CD4-positive, alpha-beta T cell (primary cell): Measurements from ENCODE around the gene GSTT4. TPM values are rescaled to one million over a fixed set of nuclear protein-coding genes. Genes with fewer than 3 reads are reported as not detected.
"Not testable (repeated sequence)": the region's sequence is repeated elsewhere in the genome, so short reads cannot be mapped to it uniquely, and the experiment has no call there.

Source experiments
- ATAC-seq: fragments of 200-7000 bp; cut with Tn5 transposase; one replicate; pipeline ENCODE4 v1.10.0; 2022; ENCODE audit warnings: mild to moderate bottlenecking; ENCODE audit not compliant: poor library complexity
- CTCF ChIA-PET: fragments of 350-600 bp; sonication (Branson Sonifier 250); formaldehyde crosslinking; loops from one replicate; lab custom pipeline; 2021; ENCODE audit warnings: antibody characterized with exemption, inconsistent platforms; lab: Charles Lee
- POLR2A ChIA-PET: fragments of 350-600 bp; sonication (Branson Sonifier 250); formaldehyde crosslinking; loops from one replicate; lab custom pipeline; 2021; ENCODE audit warnings: antibody characterized with exemption, inconsistent platforms; lab: Charles Lee
- DNase-seq, 14 experiments: peaks; one replicate each; pipeline ENCODE4 v3.0.0-alpha.2; 2013 to 2020; ENCODE audit warnings: mixed read lengths in 2 of 14
- H3K27ac ChIP-seq, 2 donors: one replicate each; pipeline versions ENCODE4 v1.5.1 to v1.7.0; 2013; ENCODE audit warnings: low read length in 2 of 2, low read depth in 1 of 2, mild to moderate bottlenecking in 1 of 2
- H3K27me3 ChIP-seq, 2 experiments: 1 replicate in 1 of 2; 2 replicates in 1 of 2; pipeline versions ENCODE4 v1.6.1 to v1.7.0; 2013; ENCODE audit warnings: low read length in 2 of 2, control low read depth in 1 of 2, mild to moderate bottlenecking in 1 of 2, moderate library complexity in 1 of 2; ENCODE audit not compliant: insufficient read depth in 2 of 2, control insufficient read depth in 1 of 2
- H3K36me3 ChIP-seq: one replicate; pipeline ENCODE4 v1.6.1; 2013; ENCODE audit warnings: low read length, control low read depth; ENCODE audit not compliant: insufficient read depth
- H3K4me1 ChIP-seq: one replicate; pipeline ENCODE4 v1.6.1; 2013; ENCODE audit warnings: low read length, control low read depth; ENCODE audit not compliant: insufficient read depth
- H3K4me3 ChIP-seq: one replicate; pipeline ENCODE4 v1.5.1; 2013; ENCODE audit warnings: mild to moderate bottlenecking, low read length, moderate library complexity
- H3K9me3 ChIP-seq, 2 experiments: 1 replicate in 1 of 2; 2 replicates in 1 of 2; pipeline versions ENCODE4 v1.6.1 to v1.7.0; 2013; ENCODE audit warnings: low read length in 2 of 2, mild to moderate bottlenecking in 2 of 2, control low read depth in 1 of 2, moderate library complexity in 1 of 2; ENCODE audit not compliant: control insufficient read depth in 1 of 2, insufficient read depth in 1 of 2
- H3K27ac Mint-ChIP-seq: one replicate; pipeline ENCODE4 v1.8.0; 2020; ENCODE audit warnings: mixed read lengths
- H3K27me3 Mint-ChIP-seq: one replicate; pipeline ENCODE4 v1.8.0; 2021; ENCODE audit warnings: mixed read lengths
- H3K36me3 Mint-ChIP-seq: one replicate; pipeline ENCODE4 v1.8.0; 2021; ENCODE audit warnings: low read depth, mixed read lengths
- H3K4me1 Mint-ChIP-seq: one replicate; pipeline ENCODE4 v1.8.0; 2021; ENCODE audit warnings: low read depth, mixed read lengths
- H3K4me3 Mint-ChIP-seq: one replicate; pipeline ENCODE4 v1.8.0; 2020; ENCODE audit warnings: mild to moderate bottlenecking, mixed read lengths
- H3K9me3 Mint-ChIP-seq: one replicate; pipeline ENCODE4 v1.8.0; 2020; ENCODE audit warnings: mixed read lengths
- CTCF ChIP-seq: fragments of 200-600 bp; IDR thresholded peaks from one replicate; pipeline ENCODE4 v1.8.0; 2022; ENCODE audit warnings: antibody characterized with exemption, mild to moderate bottlenecking
- intact Hi-C, 2 experiments: fragments of 100-400 bp; cut with DNase I in 1 of 2; cut with micrococcal nuclease in 1 of 2; formaldehyde crosslinking; loops; one replicate each; pipeline versions ENCODE4 v1.15.1 to v1.9.0; 2023 to 2025; cut with DNase I, micrococcal nuclease
- total RNA-seq, 174 experiments: library from RNA in 2 of 174; stranded (reverse) in 2 of 174; gene quantifications; one replicate each; pipeline ENCODE4 v1.2.3 and lab custom pipeline; 2021 to 2026

The GSTT4 gene
- total RNA-seq, 2 experiments from 2014 or later = not detected

DNA sequence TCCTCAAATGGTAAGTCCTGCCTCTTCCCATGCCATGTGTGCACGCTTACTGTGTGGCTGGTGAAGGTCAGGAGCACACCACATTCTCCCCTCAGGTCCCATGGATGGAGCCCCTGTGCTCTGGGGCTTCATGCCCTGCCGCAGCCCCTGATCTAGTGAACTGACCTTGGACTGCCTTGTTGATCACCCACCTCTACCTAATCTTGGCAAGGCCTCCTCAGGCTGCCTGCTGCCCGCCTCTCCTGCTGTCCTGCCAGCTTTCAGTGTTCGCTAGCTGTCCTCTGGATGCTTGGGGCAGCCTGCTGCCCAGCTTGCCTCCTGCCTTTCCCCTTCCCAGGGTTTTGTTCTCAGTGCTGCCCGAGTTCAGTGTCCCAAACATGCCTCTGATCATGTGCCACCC is 44.0 kb upstream of the GSTT4 start:
- Mint-ChIP-seq H3K27ac (no peak overlapping the region), H3K4me1 (peaks cover 5% of the 10 kb centered on the region), H3K4me3 (no peak overlapping the region), H3K27me3 (no peaks in the 10 kb centered on the region), H3K9me3 (no peaks in the 10 kb centered on the region), H3K36me3 (peaks cover 86% of the 10 kb centered on the region)
- Histone ChIP-seq H3K4me1 (no peaks in the 10 kb centered on the region), H3K4me3 (no peak overlapping the region), H3K27ac (no peak overlapping the region), H3K9me3 (no peaks in the 10 kb centered on the region), H3K27me3 (no peaks in the 10 kb centered on the region), H3K36me3 (peaks cover 76% of the 10 kb centered on the region)
- intact Hi-C loops = no loop called here
- POLR2A ChIA-PET = no interaction called here
- DNase-seq (no peak), ATAC-seq (no peak)
- CTCF ChIA-PET = no interaction called here
- no peak for TF ChIP-seq CTCF

- Mint-ChIP-seq H3K4me1 (peaks cover 12% of the 10 kb centered on the region), H3K36me3 (peaks cover 92% of the 10 kb centered on the region), H3K27me3 (no peaks in the 10 kb centered on the region), H3K27ac (no peak overlapping the region), H3K9me3 (no peaks in the 10 kb centered on the region), H3K4me3 (no peak overlapping the region)
- TF ChIP-seq CTCF = no peak
- Histone ChIP-seq H3K4me3 (no peak overlapping the region), H3K9me3 (no peaks in the 10 kb centered on the region), H3K27ac (no peak overlapping the region), H3K36me3 (peaks cover 84% of the 10 kb centered on the region), H3K4me1 (no peaks in the 10 kb centered on the region), H3K27me3 (no peaks in the 10 kb centered on the region)
- ATAC-seq (no peak), DNase-seq (no peak)
- POLR2A ChIA-PET = no interaction called here
- intact Hi-C loops = no loop called here
- CTCF ChIA-PET = no interaction called here
Measured at GRCh38 chr22:24046024-24046423, 40.8 kb upstream of the GSTT4 start.

- H3K4me3 Mint-ChIP-seq = no peak overlapping the region
- peaks cover 4% of the 10 kb centered on the region for H3K4me1 ChIP-seq
- H3K27ac Mint-ChIP-seq = no peak overlapping the region
- H3K27me3 Mint-ChIP-seq = no peaks in the 10 kb centered on the region
- no peak overlapping the region for H3K4me3 ChIP-seq
- H3K27ac ChIP-seq = no peak overlapping the region
- TF ChIP-seq CTCF = no peak
- H3K9me3 Mint-ChIP-seq = no peaks in the 10 kb centered on the region
- H3K36me3 ChIP-seq = peaks cover 83% of the 10 kb centered on the region
- H3K27me3 ChIP-seq = no peaks in the 10 kb centered on the region
- H3K36me3 Mint-ChIP-seq = peaks cover 91% of the 10 kb centered on the region
- H3K4me1 Mint-ChIP-seq = peaks cover 33% of the 10 kb centered on the region
- no peak for DNase-seq
- intact Hi-C loops = no loop called here
- CTCF ChIA-PET = no interaction called here
- H3K9me3 ChIP-seq = no peaks in the 10 kb centered on the region
- POLR2A ChIA-PET = no interaction called here
- ATAC-seq = no peak
Measured at GRCh38 chr22:24043958-24044357, 38.7 kb upstream of the GSTT4 start.

- H3K27ac ChIP-seq, H3K4me1 ChIP-seq, H3K27me3 ChIP-seq, H3K27ac Mint-ChIP-seq, intact Hi-C loops, H3K27me3 Mint-ChIP-seq, POLR2A ChIA-PET, H3K4me3 ChIP-seq, H3K9me3 Mint-ChIP-seq, ATAC-seq, H3K4me3 Mint-ChIP-seq, DNase-seq, H3K9me3 ChIP-seq, CTCF ChIA-PET: not testable (repeated sequence)
- Mint-ChIP-seq H3K4me1 (peaks cover 38% of the 10 kb centered on the region), H3K36me3 (peaks cover 91% of the 10 kb centered on the region)
- peaks cover 85% of the 10 kb centered on the region for H3K36me3 ChIP-seq
Measured at GRCh38 chr22:24043465-24043864, 38.2 kb upstream of the GSTT4 start.
